GM06990 (cell line): ENCODE data around the gene TSPYL6.

Experiments
- DNase-seq: peaks from one replicate; pipeline ENCODE4 v3.0.0-alpha.2; 2011; ENCODE audit not compliant: insufficient read length; ENCODE audit errors: extremely low read depth
- H3K27me3 ChIP-seq: replicated peaks from 2 replicates; pipeline ENCODE4 v1.6.0; 2011; ENCODE audit warnings: low read length; ENCODE audit not compliant: control insufficient read depth, insufficient read depth
- H3K36me3 ChIP-seq: 2 replicates; pipeline ENCODE4 v1.5.1; 2011; ENCODE audit warnings: low read length; ENCODE audit not compliant: control insufficient read depth, insufficient read depth
- H3K4me3 ChIP-seq: replicated peaks from 2 replicates; pipeline ENCODE4 v1.5.1; 2011; ENCODE audit warnings: low read depth, mild to moderate bottlenecking, control low read depth, low read length
- TF ChIP-seq, protein P1 (sequence below): IDR thresholded peaks from 2 replicates; pipeline ENCODE4 v1.5.1; 2011; ENCODE audit warnings: low read length, control low read depth, mild to moderate bottlenecking, inconsistent platforms; ENCODE audit not compliant: insufficient read depth, poor library complexity, severe bottlenecking

Gene TSPYL6

DNA sequence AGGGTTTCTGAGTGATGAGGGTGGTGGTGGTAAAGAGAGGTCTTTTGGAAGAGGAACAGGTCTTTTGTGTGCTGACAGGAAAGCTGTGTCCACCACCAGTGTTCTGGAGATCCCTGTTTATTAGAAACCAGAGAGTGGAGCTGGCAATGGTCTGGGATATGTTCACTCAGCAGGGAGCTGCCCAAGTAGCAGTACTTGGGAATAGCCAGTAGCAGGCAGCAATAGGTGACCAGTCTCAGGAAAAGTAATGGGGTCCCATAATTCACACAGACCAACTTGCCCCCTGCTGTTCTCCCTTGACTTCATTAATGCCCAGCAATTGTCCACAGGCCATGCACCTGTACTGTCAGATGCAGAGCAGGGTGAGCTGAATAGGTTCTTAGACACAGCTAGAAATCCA is 1.8 kb downstream of the TSPYL6 start:
- Histone ChIP-seq H3K36me3 (no peaks in the 10 kb centered on the region), H3K4me3 (no peak overlapping the region), H3K27me3 (no peaks in the 10 kb centered on the region)
- TF ChIP-seq, protein P1, sequence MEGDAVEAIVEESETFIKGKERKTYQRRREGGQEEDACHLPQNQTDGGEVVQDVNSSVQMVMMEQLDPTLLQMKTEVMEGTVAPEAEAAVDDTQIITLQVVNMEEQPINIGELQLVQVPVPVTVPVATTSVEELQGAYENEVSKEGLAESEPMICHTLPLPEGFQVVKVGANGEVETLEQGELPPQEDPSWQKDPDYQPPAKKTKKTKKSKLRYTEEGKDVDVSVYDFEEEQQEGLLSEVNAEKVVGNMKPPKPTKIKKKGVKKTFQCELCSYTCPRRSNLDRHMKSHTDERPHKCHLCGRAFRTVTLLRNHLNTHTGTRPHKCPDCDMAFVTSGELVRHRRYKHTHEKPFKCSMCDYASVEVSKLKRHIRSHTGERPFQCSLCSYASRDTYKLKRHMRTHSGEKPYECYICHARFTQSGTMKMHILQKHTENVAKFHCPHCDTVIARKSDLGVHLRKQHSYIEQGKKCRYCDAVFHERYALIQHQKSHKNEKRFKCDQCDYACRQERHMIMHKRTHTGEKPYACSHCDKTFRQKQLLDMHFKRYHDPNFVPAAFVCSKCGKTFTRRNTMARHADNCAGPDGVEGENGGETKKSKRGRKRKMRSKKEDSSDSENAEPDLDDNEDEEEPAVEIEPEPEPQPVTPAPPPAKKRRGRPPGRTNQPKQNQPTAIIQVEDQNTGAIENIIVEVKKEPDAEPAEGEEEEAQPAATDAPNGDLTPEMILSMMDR, result no peak
- DNase-seq, result no peak

DNA sequence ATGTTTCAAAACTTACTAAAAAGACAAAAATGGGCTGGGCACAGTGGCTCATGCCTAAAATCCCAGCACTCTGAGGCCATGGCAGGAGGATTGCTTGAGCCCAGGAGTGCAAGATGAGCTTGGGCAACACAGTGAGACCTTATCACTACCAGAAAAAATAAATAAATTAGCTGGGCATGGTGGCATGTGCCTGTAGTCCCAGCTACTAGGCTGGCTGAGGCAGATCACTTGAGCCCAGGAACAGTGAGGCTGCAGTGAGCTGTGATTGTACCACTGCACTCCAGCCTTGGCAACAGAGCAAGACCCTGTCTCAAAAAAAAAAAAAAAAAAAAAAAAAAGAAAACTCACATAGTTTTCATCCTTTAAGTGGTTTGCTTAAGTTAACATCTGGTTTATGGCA is 6.4 kb downstream of the TSPYL6 start:
- Histone ChIP-seq H3K27me3 (no peaks in the 10 kb centered on the region; the same call in 1 of the 2 replicates), H3K36me3 (no peaks in the 10 kb centered on the region), H3K4me3 (no peak overlapping the region)
- DNase-seq, result no peak
- TF ChIP-seq, protein P1, result no peak

DNA sequence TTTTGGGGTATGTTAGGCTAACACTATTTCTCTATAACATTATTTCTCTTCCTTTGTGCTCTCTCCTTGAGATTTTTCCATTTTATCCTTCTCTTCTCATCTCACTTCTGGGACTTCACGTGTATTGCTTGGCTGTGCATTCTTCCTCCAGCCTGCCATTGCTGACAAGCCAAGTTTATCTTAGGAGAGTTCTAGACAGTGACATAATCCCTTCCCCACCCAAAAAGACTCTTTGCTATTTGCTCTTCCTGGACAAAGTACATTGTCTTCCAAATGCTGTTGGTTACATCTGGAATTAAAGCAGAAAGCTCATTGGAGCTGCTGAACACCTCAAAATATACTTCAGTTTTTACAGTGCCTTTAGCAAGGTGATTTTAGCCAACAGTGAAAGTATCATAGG is 8.9 kb downstream of the TSPYL6 start:
- TF ChIP-seq, protein P1, result no peak
- no peak for DNase-seq
- Histone ChIP-seq H3K36me3 (no peaks in the 10 kb centered on the region), H3K4me3 (no peak overlapping the region), H3K27me3 (no peaks in the 10 kb centered on the region; the same call in 1 of the 2 replicates)

DNA sequence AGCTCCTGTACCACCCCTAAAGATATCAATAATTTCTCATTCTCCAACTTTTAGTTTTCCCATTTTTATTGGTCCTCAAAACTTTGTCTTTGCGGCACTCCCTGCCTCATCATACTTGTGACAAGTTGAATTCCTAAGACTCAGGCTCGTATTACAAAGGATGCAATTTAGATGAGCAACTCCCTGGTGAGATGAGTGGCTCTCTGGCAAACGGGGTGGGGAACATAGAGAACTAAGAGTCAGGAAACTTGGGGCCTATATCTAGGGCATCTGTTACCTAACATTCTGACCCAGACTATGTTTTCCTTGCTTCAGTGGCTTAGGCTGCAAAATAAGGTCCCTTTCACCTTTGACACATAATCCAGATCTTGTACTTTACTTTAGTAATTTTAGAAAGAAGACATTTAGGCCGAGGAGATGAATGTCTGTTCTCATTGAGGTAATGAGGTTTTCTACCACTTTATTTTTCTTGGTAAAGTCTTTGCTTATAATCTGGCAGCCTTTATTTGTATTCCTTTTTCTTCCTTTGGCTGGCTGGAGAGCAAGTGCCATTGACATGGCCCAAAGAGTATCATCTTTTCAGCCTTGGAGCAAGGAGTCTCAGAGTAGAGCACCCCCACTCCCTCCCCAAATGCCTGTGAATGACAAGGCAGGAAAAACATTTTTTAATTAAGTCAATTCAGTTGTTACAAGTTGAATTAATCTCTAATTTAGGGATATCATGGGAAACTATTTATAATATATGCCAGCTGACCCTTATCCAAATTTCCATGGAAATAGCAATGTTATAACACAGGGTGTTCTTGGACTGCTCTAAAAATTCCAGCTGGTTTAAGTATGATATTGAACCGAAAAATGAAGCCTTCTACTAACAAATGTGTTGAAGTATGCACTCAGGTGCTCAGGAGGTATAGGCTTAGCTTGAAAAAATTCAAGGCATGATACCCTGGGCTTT is 15.2 kb downstream of the TSPYL6 start:
- TF ChIP-seq, protein P1, result no peak
- Histone ChIP-seq H3K36me3 (no peaks in the 10 kb centered on the region), H3K4me3 (no peak overlapping the region), H3K27me3 (no peaks in the 10 kb centered on the region)
- no peak for DNase-seq

DNA sequence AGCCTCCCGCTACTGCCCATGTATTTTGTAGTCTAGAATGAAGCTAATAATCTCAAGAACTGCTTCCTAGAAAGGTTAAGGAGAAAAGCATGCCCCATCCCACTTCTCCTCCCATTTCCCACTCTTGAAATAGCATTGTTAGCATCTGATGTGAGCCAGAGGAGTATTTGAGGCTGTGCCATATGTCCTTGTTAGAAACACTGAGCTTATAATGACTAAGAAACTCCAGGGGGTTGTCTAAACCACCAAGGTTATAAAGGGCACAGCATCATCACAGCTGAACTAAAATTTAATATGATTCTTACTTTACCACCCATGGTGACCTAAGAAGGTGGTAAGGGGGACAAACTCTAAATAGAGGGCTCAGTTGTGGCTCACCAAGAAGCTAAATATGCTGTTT is 16.6 kb downstream of the TSPYL6 start:
- Histone ChIP-seq H3K27me3 (no peaks in the 10 kb centered on the region), H3K36me3 (no peaks in the 10 kb centered on the region), H3K4me3 (no peak overlapping the region)
- DNase-seq, result no peak
- TF ChIP-seq, protein P1, result no peak

DNA sequence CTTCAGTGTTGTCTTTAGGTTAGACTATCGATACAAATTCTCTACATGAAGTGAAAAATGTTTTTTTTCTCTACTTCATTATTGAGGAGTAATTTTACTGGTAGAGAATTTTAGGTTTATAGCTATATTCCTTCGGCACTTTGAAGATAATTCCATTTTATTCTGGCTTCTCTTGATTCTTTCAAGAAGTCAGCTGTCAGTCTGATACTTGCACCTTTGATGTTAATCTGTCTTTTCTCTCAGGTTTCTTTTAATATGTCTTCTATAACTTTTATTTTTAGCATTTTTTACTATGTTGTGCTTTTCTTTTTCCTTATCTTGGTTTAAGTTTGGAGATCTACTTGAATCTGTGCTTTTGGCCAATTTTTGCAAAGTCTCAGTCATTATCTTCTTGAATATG is 18.6 kb downstream of the TSPYL6 start:
- Histone ChIP-seq H3K36me3 (no peaks in the 10 kb centered on the region), H3K27me3 (no peaks in the 10 kb centered on the region), H3K4me3 (no peak overlapping the region)
- TF ChIP-seq, protein P1, result no peak
- DNase-seq, result no peak
